ENCODE results near the gene LMO7. TPM values are rescaled to one million over a fixed set of nuclear protein-coding genes. Genes with fewer than 3 reads are reported as not detected.

LMO7 gene
- total and polyA plus RNA-seq, 2 of the 4 experiments (the other 2 are of a cell fraction), result 266 to 367 TPM

GRCh38 chr13:75787249-75787928, 151.3 kb downstream of the LMO7 start (continued):
- no peak for TF ChIP-seq MXI1 (IDR thresholded peaks at IDR 0.05; ENCODE audit: borderline replicate concordance, low read depth, low read length)
- no peak for TF ChIP-seq MAFK (IDR thresholded peaks at IDR 0.05; ENCODE audit: low read depth, low read length)
- 0 out of 2 replicates have a peak, but pooled peaks have one; percentile 34 for TF ChIP-seq CEBPB (IDR thresholded peaks at IDR 0.05; ENCODE audit: low read depth, low read length)

GRCh38 chr13:75788481-75788981, 152.4 kb downstream of the LMO7 start:
- no peaks in the 10 kb centered on the region for H3K36me3 ChIP-seq (ENCODE audit: control insufficient read depth, insufficient read depth, low read length)
- H2AFZ ChIP-seq (replicated peaks; ENCODE audit: low read length, poor library complexity), result no peak overlapping the region
- H3K4me3 ChIP-seq (ENCODE audit: insufficient read depth, low read depth, low read length), result no peak overlapping the region
- DNase-seq, result peak; percentile 96
- peak overlapping the region; percentile 46 for H3K18ac ChIP-seq (ENCODE audit: low read depth, low read length)
- BruUV-seq (replicated peaks), result no TSS peak
- POLR2A ChIA-PET (ENCODE audit: unreplicated experiment), result interaction anchor here (0.6 kb wide), 1 partner anchor 1214 kb away, joined by 11 read pairs; no protein-coding TSS in a partner anchor
- peak overlapping the region; percentile 78 for H3K27ac ChIP-seq (ENCODE audit: insufficient read depth, low read length)
- H3K56ac ChIP-seq (ENCODE audit: extremely low read depth, insufficient read depth, low read length), result no peak overlapping the region
- peak overlapping the region; percentile 25; the same call in 1 of the 2 replicates for H2BK120ac ChIP-seq (ENCODE audit: low read depth, low read length)
- no peak overlapping the region for H2BK15ac ChIP-seq (ENCODE audit: low read depth, low read length)
- peaks cover 29 to 67% of the 10 kb centered on the region in 2 experiments for H3K79me1 ChIP-seq (ENCODE audit: low read depth in 1 of 2, low read length in 2 of 2)
- no peaks in the 10 kb centered on the region for H3K9me3 ChIP-seq (ENCODE audit: control insufficient read depth, insufficient read depth, low read length)
- H2AK5ac ChIP-seq (ENCODE audit: low read depth, low read length), result peak overlapping the region; percentile 48
- no peak overlapping the region for H2BK20ac ChIP-seq (ENCODE audit: low read depth, low read length)
- TF ChIP-seq RFX5 (IDR thresholded peaks at IDR 0.05; ENCODE audit: low read depth, low read length) (no peak), CEBPB (IDR thresholded peaks at IDR 0.05; ENCODE audit: low read depth, low read length) (peak; percentile 38; the same call in 1 of the 2 replicates), RCOR1 (IDR thresholded peaks at IDR 0.05; ENCODE audit: insufficient replicate concordance, low read length) (peak; percentile 87)
- CTCF ChIA-PET, result interaction anchor here (0.9 kb wide), 1 partner anchor 15 kb away, joined by 3 read pairs; no protein-coding TSS in a partner anchor
- no peaks in the 10 kb centered on the region for H3K27me3 ChIP-seq (ENCODE audit: control insufficient read depth, insufficient read depth, low read length)
- H3K4me1 ChIP-seq (ENCODE audit: control insufficient read depth, insufficient read depth, low read length), result peaks cover 21% of the 10 kb centered on the region
- no CpG with 5 or more reads among the region's 3 CpGs for WGBS, 2 experiments (ENCODE audit: extremely low coverage in 2 of 2, insufficient read length in 1 of 2)
- H3K23ac ChIP-seq (ENCODE audit: low read depth, low read length), result peak overlapping the region; percentile 18; the same call in 1 of the 2 replicates
- in situ Hi-C loops (cut with MboI; ENCODE audit: low sequenced_read_pairs) (no loop called here), intact Hi-C loops (cut with micrococcal nuclease) (no loop called here), dilution Hi-C loops (cut with HindIII; ENCODE audit: low sequenced_read_pairs, unreplicated experiment) (no loop called here)
- H3K4ac ChIP-seq (ENCODE audit: low read depth, low read length), result peak overlapping the region; percentile 18
- 0 out of 4 replicates have a peak overlapping the region, but pooled peaks of 1 of the 2 experiments have one; percentile 20 for H4K8ac ChIP-seq (ENCODE audit: low read depth in 2 of 2, low read length in 2 of 2)
- peak; percentile 54 for ATAC-seq (ENCODE audit: low read depth)
- H4K91ac ChIP-seq (ENCODE audit: insufficient read depth, low read depth, low read length), result peak overlapping the region; percentile 57; the same call in 1 of the 2 replicates
- peak overlapping the region; percentile 45; the same call in 1 of the 2 replicates for H4K5ac ChIP-seq (ENCODE audit: low read depth, low read length)
- peak overlapping the region; percentile 2; the same call in 1 of the 2 replicates for H3K4me2 ChIP-seq (ENCODE audit: low read depth, low read length)
- H2BK5ac ChIP-seq (ENCODE audit: low read depth, low read length, poor library complexity, severe bottlenecking), result peak overlapping the region; percentile 76
- peak overlapping the region; percentile 8 for H2AK9ac ChIP-seq (replicated peaks; ENCODE audit: low read depth, low read length, poor library complexity)
- peaks cover 66% of the 10 kb centered on the region; the same call in 1 of the 2 replicates for H4K20me1 ChIP-seq (ENCODE audit: insufficient read depth, low read length)
- no peak overlapping the region for H3K14ac ChIP-seq (replicated peaks; ENCODE audit: low read depth, low read length)
- peaks cover 29% of the 10 kb centered on the region for H3K9me1 ChIP-seq (ENCODE audit: insufficient read depth, low read length)
- H3K9ac ChIP-seq (ENCODE audit: low read depth, low read length), result no peak overlapping the region
